Stimulated activated CD8-positive, alpha-beta memory T cell treated with anti-CD3 and anti-CD28 coated beads, Interleukin-2, amount 100 ng/mL, for 1 hour (primary cell): ENCODE results near the gene FAM131C.
"Not testable (repeated sequence)": the region's sequence is repeated elsewhere in the genome, so short reads cannot be mapped to it uniquely, and the experiment has no call there.

Source experiments
- DNase-seq, 2 donors: peaks; one replicate each; pipeline ENCODE4 v3.0.0-alpha.2; 2020; ENCODE audit warnings: low read depth in 2 of 2

The FAM131C gene

GRCh38 chr1:16033103-16033632, 40.3 kb downstream of the FAM131C start:
- DNase-seq: not testable (repeated sequence)

- DNase-seq: no peak
Measured at GRCh38 chr1:16032388-16033102, 40.9 kb downstream of the FAM131C start.

GRCh38 chr1:16031551-16031950, 41.9 kb downstream of the FAM131C start:
- no peak for DNase-seq

GRCh38 chr1:16029288-16029687, 44.2 kb downstream of the FAM131C start:
- DNase-seq: no peak

GRCh38 chr1:16029003-16029268, 44.5 kb downstream of the FAM131C start:
- not testable (repeated sequence) for DNase-seq

DNA sequence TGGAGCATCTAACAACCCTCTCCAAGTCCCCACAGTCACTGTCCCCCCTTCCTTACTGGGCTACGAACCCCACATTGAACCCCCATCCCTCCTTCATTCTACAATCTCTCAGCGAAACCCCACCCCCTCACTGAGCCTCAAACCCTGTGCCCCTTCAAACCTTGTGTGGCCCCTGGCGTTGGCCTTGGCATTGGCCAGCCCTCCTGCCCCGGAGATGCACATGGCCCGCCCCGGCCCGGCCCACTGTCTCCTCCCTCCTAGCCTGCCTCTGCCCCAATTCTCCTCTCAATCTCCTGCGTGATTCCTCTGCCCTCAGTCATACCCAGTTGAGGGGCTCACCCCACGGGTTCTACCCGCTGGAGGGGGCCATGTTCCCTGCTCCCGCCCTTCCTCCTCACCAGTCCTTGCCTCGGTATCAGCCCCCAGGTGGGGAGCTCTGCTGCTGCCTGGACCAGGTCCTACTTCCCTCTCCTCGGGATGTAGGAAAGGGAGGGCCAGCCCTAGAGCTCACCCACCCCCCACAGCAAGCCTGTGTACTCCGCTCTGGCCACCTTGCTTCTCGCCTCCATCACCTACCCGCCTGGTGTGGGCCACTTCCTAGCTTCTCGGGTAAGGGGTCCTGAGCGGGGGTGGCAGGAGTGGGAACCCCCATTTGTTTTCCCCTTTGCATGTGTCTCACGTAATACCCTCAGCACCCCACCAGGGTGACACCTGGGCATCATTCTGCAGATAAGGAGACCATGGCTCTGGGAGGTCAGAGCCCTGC, 45.0 kb downstream of the FAM131C start:
- DNase-seq: no peak

- DNase-seq: no peak
Measured at GRCh38 chr1:16026723-16027484, 46.5 kb downstream of the FAM131C start.

DNA sequence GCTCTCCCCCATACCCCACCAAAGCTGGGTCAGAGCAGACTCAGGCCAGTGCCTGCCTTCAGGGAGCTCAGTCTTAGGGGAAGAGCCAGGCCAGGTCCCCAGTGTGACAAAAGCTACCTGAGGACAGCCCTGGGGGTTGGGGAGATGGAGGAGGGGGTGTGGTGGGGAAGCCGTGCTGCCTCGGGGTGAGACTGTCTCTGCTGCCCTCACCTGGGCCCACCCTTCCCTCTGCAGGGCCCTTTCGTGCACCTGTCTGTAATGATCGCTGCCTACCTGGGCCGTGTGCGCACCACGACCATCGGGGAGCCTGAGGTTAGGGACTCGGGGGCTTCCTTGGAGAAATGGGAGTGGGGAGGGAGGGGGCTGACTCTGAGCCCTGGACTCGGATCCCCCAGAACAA, 47.1 kb downstream of the FAM131C start:
- not testable (repeated sequence) for DNase-seq

DNA sequence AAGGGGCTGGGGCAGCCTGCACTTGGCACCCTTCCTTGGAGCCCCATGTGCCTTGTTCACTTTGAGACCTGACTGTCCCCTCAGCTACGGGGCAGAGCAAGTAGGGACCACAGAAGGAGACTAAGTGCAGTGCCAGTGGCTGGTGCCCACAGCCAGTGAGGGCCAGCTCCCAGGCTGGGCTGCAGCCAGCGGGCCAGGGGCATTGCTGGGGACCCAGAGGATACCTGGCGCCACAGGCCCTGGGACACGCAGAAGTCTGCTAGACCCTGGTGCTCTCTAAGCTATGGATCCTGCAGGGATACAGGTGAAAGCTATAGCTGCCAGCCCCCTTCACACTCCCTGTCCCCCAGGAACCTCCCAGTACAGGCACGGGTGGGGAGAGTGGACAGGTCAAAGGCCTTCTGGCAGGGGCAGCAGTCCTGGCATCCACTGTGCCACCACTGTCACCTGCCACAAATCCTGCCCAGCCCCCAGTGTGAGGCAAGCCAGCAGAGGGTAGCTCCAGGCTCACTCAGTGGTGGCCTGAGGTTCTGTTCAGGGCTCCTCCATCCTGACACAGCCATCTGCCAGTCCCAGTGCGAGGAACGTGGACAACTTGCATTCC, 50.3 kb downstream of the FAM131C start:
- no peak for DNase-seq

- no peak for DNase-seq
Measured at GRCh38 chr1:16022393-16022792, 51.1 kb downstream of the FAM131C start.

DNA sequence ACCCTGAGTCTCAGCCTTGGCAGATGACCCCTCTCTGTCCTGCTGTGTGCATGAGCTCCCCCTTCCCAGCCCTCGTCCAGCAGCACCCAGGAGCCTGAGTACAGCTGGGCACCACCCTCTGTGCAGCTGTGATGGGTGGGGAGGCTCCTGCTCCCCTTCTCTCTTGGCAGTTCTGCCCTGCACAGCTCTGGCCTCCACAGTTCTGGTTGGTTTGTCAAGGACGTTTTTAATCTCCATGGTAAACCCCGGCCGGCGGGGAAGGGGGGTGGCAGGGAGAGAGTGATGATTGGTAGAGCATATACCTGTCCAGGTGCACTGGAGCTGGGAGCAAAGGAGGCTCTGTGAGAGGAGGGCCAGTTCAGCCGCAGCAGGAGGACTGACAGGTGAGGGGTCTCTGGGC, 51.8 kb downstream of the FAM131C start, which contains the start of gene CLCNKA:
CLCNKA (plus strand) TSS at position 356 of the 400 bp plus-strand sequence. CDS start 584 bp downstream, outside the sequence.
- no peak for DNase-seq

GRCh38 chr1:16020878-16021277, 52.6 kb downstream of the FAM131C start:
- DNase-seq: not testable (repeated sequence)

GRCh38 chr1:16020325-16020724, 53.1 kb downstream of the FAM131C start:
- DNase-seq: no peak

DNA sequence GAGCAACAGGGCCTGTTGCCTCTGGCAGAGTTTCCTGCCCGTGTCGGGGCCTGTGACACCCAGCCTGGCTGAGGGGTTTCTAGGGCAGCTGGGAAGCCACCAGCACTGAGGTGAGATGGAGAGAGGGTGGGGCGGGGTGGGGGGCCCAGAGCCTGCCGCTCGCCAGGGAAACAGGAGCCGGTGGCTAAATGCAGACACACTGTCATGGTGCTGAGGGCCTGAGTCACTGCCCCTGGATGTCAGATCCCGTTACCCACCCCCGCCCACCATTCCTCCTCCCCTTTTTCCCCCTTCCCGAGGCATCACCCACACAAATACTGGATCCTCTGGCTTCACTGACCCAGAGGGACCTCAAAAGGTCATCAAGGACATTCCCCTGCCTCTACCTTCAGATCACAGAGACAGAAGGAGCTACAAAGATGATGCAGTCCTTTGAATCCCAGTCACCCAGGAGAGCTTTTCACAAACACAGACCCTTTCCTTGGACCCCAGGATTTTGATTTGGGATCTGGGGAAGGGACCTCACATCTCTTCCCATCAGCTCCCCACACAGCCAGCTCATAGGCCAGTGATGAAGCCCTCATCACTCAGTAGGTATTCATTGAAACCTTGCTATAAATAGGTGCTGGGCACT, 53.7 kb downstream of the FAM131C start:
- no peak for DNase-seq

DNA sequence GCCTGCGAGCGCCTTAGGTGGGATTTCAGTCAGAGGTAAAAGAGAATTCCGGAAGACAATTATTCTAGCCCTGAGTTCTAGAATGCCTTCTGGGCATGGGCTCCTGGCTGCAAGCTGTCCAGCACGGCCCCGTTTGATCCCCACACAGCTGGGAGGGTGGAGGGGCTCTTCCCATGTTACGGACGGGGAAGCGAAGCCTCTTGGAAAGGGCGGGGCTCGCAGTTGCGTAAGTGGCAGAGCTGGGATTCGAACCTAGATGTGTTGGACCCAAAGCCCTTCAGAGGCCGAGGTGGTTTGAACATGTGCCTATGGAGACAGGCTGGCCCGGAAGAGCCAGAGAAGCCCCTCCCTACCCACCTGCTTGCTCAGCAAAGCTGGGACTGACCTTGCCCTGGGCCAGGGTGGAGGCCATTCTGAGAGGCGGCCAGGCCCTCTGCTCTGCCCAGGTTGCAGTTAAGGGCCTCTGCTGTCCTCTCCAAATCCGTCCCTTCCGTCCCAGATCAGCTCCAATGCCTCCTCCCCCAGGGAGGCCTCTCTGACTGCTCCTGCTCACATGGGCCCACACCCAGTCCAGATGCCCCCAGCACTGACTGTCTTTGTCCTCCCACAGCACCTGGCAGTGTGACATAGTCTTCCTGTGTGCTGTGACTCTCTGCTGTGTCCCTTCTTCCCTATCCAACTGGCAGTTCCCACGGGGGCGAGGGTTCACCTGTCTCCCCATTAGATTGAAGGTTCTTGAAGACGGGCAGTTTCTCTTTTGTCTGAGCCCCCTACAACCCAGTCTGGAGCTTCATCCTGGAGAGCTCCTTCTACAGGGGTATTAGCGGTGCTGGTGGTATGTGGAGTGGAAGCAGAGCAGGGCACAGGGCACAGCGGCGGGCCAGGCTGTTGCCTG, 54.5 kb downstream of the FAM131C start:
- DNase-seq: no peak

- DNase-seq: no peak
Measured at GRCh38 chr1:16018308-16018707, 55.1 kb downstream of the FAM131C start.

DNA sequence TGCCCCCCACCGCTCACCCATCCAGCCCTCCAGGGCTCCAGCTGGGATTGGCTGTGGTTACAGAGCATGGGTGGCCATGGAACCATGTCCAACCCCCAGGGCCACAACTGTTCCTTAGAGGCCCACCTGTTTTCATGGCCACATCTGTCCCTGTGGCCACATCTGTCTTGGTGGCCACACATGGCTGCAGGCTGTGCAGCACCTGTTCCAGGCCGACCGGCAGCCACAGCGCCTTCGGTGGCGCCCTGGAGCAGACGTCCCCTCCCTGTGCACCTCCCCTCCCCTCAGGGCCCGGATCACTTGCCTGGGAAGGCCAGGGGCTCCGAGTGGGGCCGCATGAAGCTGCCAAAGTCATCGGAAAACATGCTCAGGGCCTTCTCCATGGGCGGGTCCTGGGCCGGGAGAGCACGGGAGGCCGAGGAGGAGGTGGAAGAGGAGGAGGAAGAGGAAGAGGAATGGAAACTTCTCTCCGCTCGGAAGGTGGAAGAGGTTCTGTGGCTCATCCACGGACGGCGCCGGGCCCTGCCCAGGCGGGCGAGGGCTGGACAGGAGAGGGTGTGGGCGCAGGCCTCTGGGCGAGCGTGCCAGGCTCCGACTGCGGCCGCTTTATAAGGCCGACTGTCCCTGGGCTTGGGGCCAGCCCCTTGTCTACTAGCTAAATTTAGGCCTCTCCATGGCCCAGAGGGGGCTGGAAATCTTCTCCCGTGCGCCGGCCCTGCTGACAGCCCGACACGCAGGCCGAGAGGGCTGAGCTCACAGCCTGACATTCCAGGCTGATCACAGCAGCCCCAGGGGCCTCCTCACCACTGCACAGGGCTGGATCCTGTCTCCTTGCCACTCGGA, 55.8 kb downstream of the FAM131C start, which contains the start of gene HSPB7:
HSPB7 (minus strand) TSS at position 583 of the 843 bp plus-strand sequence; CDS start at position 503, 80 bp downstream.
- DNase-seq: no peak

GRCh38 chr1:16017076-16017460, 56.4 kb downstream of the FAM131C start:
- no peak for DNase-seq
